GM18861 (cell line): Measurements from ENCODE around the gene CLBA1.
"Not testable (repeated sequence)": the region's sequence is repeated elsewhere in the genome, so short reads cannot be mapped to it uniquely, and the experiment has no call there.

ENCODE experiments used
- ATAC-seq: cut with Tn5 transposase; IDR thresholded peaks from one replicate; pipeline ENCODE4 v1.9.1; 2021; ENCODE audit not compliant: unreplicated experiment

CLBA1 gene

DNA sequence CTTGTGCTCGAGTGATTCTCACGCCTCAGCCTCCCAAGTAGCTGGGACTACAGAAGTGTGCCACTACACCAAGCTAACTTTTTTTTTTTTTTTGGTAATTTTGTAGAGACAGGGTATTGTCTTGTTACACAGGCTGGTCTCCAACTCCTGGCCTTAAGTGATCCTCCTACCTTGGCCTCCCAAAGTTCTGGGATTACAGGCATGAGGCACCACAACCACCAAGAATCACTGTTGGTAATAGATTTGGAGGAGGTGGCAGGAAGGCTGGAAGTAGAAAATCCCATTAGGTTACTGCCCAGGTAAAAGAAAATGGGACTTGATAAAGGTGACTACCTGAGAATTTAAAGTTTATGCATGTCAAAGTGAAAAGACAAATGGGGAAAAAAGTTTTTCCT lies 36.7 kb downstream of the CLBA1 start:
- ATAC-seq: no peak

DNA sequence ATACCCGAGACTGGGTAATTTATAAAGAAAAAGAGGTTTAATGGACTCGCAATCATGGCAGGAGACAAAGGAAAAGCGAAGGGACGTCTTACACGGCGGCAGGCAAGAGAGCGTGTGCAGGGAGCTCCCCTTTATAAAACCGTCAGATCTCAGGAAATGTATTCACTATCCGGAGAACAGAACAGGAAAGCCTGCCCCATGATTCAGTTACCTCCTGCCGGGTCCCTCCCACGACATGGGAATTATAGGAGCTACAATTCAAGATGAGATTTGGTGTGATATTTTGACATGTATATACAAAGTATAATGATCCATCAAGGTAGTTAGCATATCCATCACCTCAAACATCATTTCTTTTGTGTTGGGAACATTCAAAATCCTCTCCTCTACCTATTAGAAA lies 37.6 kb downstream of the CLBA1 start:
- ATAC-seq: no peak

DNA sequence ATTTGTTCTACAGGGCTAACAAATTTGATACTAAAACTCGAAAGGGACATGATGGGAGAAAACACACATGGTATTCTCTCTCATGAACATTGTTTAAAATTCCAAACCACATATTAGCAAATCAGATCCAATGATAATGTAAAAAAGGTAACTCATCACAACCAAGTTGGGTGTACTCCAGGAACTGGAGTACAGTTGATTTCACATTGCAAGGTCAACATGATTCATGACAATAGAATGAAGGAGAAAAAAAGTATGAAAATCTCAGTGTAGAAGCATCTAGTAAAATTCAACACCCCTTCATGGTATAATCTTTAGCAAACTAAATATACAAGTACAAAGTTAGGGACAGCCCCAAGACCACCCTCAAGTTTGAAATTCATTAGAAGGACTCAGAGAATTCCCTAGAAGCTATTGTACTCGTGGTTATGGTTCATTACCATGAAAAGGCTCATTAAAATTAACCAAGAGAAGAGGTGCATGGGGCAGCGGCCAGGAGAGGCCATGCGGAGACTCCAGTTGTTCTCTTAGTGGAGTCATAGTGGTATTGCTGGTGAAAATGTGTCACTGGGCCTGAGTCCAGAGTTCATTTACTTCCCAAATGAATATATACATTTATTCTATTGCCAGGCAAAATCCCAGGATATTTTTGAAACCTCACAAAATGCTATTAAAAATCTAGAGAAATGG lies 38.3 kb downstream of the CLBA1 start:
- ATAC-seq: no peak

DNA sequence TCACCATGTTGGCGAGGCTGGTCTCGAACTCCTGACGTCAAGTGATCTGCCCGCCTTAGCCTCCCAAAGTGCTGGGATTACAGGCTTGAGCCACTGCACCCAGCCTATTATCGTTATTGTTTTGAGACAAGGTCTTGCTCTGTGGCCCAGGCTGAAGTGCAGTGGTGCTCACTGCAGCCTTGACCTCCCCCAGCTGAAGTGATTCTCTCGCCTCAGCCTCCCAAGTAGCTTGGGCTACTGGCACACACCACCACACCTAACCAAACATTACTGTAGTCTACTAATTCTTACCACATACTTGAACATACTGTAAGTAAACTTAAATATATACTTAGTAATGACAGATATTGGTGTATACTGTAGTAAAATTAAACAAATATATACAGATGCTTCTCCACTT lies 39.8 kb downstream of the CLBA1 start:
- ATAC-seq: no peak

DNA sequence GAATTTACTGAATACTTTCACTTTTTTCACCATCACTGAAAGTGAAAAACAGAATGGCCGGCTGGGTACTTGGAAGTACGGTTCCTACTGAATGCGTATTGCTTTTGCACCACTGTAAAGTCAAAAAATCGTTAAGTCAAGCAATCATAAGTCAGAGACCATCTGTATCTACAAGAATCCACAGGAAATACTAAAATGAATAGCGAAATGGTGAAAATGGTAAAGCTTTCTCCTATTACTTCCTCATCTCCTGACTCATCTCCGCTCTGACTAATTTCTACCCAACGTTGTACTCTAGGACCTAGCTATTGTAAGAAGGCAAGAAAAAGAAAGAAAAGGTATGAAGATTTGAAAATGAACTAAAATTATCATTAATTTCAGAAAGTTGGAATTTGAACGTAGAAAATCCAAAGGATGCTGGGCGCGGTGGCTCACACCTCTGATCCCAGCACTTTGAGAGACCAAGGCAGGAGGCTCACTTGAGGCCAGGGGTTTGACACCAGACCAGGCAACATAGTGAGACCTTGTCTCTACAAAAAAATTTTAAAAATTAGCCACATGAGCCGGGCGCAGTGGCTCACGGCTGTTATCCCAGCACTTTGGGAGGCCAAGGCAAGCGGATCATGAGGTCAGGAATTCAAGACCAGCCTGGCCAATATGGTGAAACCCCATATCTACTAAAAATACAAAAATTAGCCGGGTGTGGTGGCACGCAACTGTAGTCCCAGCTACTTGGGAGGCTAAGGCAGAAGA lies 40.6 kb downstream of the CLBA1 start:
- peak; percentile 31 for ATAC-seq

DNA sequence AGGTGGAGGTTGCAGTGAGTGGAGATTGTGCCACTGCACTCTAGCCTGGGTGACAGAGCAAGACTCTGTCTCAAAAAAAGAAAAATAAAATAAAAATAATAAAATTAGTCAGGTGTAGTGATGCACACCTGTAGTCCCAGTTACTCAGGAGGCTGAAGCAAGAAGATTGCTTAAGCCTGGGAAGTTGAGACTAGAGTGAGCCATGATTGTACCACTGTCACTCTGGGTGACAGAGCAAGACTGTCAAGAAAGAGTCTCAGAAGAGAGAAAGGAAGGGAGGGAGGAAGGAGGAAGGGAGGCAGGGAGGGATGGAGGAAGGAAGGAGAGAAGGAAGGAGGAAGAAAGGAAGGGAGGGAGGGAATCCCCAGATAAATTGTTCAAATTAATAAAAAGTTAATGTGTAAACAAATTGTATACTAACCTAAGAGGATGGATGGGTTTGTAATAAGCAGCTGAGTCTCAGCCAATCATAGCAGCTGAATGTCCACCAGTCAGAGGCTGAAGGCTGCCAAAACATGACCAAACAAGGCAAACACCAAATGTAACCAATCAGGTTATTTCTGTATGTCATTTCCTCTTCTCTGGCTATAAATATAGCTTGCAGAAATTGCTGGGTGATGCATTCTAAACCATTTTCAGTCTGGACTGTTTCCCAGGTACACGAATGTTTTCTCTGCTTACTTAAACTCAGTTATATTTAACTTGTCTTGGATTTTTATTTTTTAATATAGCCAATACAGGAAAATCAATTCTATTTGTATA lies 41.4 kb downstream of the CLBA1 start:
- no peak for ATAC-seq

DNA sequence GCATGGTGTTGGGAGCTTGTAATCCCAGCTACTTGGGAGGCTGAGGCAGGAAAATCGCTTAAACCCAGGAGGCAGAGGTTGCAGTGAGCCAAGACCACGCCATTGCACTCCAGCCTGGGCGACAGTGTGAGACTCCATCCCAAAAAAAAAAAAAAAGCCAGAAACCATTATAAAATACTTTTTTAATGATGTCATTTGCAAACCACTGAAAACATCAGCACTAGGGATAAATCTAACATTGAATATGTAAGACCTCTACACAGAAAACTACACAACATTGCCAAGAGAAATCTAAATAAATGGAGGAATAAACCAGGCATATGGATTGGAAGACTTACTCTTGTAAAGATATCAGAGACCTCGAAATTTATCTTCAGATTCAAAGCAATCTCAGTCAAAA lies 42.1 kb downstream of the CLBA1 start:
- not testable (repeated sequence) for ATAC-seq

DNA sequence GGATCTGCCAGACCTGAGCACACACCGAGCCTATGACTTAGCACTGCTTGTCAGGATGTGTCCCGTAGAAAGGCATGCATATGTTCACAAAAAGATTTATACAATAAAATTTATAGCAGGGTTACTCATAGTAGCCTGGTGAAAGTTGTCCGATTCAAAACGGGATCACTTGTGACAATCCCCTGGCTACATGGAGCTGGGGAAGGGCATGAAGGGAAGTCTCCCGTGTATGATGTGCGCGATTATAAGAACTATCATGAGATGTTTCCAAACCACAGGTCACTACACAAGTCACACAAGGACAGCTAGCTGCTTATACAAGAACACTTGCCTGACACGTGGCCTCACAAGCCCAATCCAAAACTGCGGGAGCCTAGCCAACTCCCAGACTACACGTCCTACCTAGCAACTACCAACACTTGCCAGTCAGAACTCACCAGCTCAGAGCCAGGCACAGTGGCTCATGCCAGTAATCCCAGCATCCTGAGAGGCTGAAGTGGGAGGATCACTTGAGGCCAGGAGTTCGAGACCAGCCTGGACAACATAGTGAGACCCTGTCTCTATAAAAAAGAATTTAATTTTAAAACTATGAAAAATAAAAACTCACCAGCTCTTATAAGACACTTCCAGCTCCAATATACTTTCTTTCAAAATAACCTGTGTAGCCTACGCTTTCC lies 42.8 kb downstream of the CLBA1 start:
- no peak for ATAC-seq

DNA sequence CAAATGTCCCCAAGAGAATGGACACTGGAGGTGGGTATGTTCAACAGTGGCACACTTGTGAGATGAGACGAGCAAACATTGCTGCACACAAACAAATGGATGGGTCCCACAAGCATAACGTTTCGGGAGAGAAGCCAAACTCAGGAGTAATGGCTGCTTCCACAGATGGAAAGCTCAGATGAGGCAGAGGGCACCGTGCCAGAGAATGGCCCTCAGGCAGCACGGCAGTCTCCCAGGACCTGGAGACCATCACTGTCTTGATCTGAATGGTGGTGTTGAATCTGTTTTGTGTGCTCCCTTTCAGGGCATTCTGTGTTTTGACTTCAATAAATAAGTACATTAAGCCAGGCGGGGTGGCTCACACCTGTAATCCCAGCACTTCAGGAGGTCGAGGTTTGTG lies 43.8 kb downstream of the CLBA1 start:
- no peak for ATAC-seq

DNA sequence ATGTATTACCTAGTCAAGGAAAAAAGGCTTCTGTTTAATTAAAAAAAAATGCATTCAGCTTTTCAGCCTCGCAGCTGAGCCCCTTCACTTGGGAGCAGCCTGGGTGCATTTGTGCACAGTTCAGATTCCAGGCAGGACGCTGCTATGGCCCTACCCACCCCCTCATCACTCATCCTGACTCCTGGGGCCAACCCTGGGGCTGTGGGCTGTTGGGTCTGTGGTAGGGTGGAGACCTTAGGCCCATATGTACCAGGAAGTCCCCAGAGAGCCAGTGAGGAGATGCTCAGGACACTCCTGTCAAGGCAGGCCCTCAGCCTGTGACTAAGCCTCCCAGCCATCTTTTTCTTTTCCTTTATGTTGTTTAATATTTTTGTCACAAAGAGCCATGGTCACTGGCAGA lies 44.6 kb downstream of the CLBA1 start:
- no peak for ATAC-seq

DNA sequence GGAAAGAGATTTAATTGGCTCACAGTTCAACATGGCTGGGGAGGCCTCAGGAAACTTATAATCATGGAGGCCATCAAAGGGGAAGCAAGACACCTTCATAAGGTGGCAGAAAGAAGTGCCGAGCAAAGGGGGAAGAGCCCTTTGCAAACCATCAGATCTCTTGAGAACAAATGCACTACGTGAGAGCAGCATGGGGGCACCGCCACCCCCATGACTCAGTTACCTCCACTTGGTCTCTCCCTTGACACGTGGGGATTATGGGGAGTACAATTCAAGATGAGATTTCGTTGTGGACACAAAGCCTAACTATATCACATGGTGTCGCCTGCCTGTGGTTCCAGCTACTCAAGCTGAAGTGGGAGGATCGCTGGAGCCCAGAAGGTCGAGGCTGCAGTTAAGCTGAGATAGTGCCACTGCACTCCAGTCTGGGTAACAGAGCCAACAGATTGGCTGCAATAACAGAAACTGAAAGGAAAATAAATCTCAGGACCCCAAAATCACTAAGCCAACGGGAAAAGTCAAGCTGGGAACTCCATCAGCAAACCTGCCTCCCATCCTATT lies 45.3 kb downstream of the CLBA1 start:
- ATAC-seq: no peak

DNA sequence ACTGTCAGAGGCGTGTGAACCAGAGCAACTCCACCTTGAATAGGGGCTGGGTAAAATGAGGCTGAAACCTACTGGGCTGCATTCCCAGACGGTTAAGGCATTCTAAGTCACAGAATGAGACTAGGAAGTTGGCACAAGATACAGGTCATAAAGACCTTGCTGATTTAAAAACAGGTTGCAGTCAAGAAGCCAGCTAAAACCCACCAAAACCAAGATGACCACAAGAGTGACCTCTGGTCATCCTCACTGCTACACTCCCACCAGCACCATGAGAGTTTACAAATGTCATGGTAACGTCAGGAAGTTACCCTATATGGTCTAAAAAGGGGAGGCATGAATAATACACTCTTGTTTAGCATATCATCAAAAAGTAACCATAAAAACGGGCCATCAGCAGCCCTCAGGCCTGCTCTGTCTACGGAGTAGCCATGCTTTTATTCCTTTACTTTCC lies 46.9 kb downstream of the CLBA1 start:
- not testable (repeated sequence) for ATAC-seq

DNA sequence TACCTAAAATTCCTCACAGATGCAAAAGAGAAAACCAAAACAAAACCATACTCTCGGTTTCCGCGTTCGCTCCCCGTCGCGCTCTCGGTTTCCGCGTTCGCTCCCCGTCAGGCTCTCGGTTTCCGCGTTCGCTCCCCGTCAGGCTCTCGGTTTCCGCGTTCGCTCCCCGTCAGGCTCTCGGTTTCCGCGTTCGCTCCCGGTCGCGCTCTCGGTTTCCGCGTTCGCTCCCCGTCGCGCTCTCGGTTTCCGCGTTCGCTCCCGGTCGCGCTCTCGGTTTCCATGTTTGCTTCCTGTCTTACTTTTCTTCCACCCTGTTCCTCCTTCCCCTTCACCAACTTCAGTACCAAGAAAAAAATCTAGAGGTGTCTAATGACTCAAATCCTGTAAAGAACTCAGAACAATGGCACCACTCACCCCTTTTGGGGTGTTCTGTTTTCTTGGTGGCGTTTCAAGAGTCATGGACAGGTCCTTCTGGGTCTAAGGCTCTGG lies 47.9 kb downstream of the CLBA1 start:
- not testable (repeated sequence) for ATAC-seq

DNA sequence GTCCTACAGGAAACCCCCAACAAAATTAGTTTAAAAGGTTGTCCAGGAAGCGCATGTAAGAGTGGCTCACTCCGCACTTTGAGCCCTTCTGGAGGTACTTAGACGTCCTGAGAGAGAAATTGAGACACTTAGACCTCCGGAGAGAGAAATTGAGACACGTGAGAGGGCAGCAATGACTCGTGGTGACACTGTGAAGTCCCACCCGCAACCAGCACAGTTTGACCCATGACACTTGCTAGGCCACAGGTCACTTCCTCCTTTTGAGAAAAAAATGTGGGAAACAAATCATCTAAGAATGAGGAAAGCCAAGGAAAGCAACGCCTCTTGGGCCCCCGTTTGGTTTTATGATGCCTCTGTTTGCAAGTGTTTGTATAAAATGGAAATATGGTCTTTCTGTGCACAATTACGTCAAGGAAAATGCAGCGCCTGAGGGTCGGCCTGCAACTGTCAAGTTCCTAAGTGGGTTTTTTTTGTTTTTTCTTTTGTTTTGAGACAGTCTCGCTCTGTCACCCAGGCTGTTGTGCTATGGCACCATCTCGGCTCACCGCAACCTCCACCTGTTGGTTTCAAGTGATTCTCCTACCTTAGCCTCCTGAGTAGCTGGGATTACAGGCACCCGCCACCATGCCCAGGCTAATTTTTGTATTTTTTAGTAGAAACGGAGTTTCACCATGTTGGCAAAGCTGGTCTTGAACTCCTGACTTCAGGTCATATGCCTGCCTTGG lies 48.9 kb downstream of the CLBA1 start:
- no peak for ATAC-seq

DNA sequence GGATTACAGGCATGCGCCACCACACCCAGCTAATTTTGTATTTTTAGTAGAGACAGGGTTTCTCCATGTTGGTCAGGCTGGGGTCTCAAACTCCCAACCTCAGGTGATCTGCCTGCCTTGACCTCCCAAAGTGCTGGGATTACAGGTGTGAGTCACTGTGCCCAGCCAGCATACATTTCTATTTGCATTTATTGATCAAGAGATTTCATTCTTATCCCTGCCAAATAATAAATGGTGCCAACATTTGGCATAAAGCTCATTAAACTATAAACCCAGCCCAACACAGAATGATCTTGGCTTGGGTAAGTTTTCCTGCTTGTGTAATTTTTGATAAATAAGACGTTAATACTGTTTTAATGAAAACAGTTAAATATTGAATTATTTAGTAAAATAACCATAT lies 50.0 kb downstream of the CLBA1 start:
- ATAC-seq: not testable (repeated sequence)

DNA sequence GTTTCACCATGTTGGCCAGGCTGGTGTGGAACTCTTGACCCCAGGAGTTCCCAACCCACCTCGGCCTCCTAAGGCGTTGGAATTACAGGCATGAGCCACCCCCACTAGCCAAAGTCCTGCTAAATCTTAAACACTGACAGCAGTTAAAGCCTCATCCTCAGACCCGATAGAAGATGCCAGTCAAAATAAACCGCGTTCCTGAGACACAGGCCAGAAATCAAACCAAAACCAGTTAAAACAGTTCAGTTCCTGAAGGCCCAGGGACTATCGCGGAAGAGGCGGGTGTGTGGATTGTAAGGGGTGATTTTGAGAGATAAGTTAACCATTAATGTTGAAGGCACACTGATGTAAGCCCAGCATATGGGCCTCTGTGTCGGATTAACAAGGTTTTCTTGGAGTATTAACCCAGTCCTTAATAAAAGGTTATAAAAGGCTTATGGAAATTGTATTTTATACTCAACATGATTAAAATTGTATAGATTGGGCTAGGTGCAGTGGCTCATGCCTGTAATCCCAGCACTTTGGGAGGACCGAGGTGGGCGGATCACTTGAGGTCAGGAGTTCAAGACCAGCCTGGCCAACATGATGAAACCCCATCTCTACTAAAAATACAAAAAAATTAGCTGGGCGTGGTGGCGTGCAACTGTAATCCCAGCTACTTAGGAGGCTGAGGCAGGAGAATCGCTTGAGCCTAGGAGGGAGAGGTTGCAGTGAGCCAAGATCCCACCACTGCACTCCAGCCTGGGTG lies 54.0 kb downstream of the CLBA1 start:
- ATAC-seq: no peak

DNA sequence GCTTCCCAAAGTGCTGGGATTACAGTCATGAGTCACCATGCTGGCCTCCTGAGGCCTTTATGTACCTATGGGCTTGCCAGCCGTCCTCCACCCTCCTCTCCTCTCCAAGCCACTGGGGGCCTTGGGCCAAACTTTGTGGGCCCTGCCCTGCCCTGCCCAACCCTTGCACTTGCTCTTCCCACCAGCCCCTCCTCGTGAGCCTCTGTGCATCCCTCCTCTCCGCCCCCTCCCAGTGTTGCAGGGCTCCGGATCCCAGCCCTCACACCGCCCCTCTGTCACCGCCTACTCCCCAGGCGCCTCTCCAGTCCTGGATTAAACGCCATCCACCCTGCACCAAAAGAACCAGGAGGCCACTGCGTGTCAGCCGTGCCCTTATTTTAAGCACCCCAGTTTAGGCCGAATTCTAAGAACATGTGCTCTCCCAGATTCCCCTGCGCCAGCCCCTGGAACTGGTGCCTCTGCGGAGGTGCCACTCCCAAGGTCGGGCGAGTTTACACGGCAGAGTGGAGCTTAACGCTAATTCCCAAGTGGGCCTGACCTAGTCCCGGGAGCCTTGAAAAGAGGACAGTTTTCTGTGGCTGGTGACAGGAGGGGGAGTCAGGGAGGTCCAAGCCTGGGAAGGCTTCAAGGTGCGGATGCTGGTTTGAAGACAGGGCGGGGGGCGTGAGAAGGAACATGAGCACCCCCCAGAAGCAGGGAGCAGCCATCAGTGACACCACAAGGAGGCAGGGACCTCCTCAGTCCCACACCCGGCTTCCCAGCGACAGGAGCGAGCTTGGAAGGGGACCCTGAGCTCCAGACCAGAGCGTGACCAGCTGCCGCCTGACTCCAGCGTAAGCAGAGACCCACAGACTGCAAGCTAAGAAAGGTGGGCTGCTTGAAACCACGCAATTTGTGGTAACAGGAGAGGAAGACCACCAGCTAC lies 56.5 kb downstream of the CLBA1 start:
- ATAC-seq: no peak

DNA sequence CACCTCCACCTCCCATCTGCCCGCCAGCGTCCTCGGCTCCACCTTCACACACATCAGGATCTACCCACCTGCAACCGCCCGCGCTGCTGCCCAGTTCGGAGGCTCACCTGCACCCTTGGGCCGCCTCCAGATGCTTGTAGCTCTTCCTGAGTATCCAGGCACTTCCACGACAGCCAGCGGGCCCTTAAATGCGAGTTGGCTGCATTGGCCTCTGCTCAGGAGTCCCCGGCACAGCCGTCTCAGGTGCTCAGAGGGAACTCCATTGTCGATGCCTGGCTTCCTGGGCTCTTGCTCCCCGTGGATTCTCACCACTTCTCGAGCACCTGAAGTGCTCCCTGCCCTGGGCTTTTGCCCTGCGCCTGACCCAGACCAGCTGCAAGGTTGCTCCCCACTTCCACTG lies 57.2 kb downstream of the CLBA1 start:
- no peak for ATAC-seq
